Measurements from ENCODE around the gene SH3D19. TPM values are rescaled to one million over a fixed set of nuclear protein-coding genes. Genes with fewer than 3 reads are reported as not detected.

The SH3D19 gene
- total and polyA plus RNA-seq, 2 experiments from 2014 or later = 28.2 to 54.7 TPM

- no peak overlapping the region for H3K4me3 ChIP-seq
- H2AFZ ChIP-seq = no peak overlapping the region
- TF ChIP-seq CTCF (IDR thresholded peaks at IDR 0.05; ENCODE audit: poor library complexity) = no peak
- no peak for TF ChIP-seq EZH2phosphoT487 (IDR thresholded peaks at IDR 0.05; ENCODE audit: low read depth, severe bottlenecking, unreplicated experiment)
- no peak for TF ChIP-seq EZH2 (IDR thresholded peaks at IDR 0.05; ENCODE audit: borderline replicate concordance)
- no peaks in the 10 kb centered on the region for H4K20me1 ChIP-seq (ENCODE audit: insufficient read depth, poor library complexity, severe bottlenecking)
- DNase-seq (ENCODE audit: low spot score) = no peak
- no peaks in the 10 kb centered on the region for H3K36me3 ChIP-seq (replicated peaks; ENCODE audit: insufficient read depth, low read depth)
- no peaks in the 10 kb centered on the region for H3K27me3 ChIP-seq
- no peaks in the 10 kb centered on the region for H3K79me2 ChIP-seq
- WGBS (ENCODE audit: low lambda C conversion rate, missing lambda C conversion rate) = 84% methylated on average over 5 of the region's 5 CpGs
- no peak overlapping the region for H3K4me2 ChIP-seq
- H3K9me3 ChIP-seq (ENCODE audit: low read depth) = no peaks in the 10 kb centered on the region
- no peak overlapping the region for H3K27ac ChIP-seq
- H3K9me2 ChIP-seq (replicated peaks; ENCODE audit: insufficient read depth) = no peaks in the 10 kb centered on the region
- no peaks in the 10 kb centered on the region for H3K4me1 ChIP-seq (ENCODE audit: insufficient read depth)
Measured at GRCh38 chr4:151133311-151133710, 192.1 kb downstream of the SH3D19 start.

- Histone ChIP-seq H2AFZ (no peak overlapping the region), H3K9me3 (ENCODE audit: low read depth) (no peaks in the 10 kb centered on the region), H3K4me3 (no peak overlapping the region), H3K4me1 (ENCODE audit: insufficient read depth) (no peaks in the 10 kb centered on the region), H3K79me2 (no peaks in the 10 kb centered on the region), H4K20me1 (ENCODE audit: insufficient read depth, poor library complexity, severe bottlenecking) (no peaks in the 10 kb centered on the region), H3K36me3 (replicated peaks; ENCODE audit: insufficient read depth, low read depth) (no peaks in the 10 kb centered on the region), H3K27ac (no peak overlapping the region), H3K9me2 (replicated peaks; ENCODE audit: insufficient read depth) (no peaks in the 10 kb centered on the region), H3K4me2 (no peak overlapping the region), H3K27me3 (no peaks in the 10 kb centered on the region)
- no peak for DNase-seq (ENCODE audit: low spot score)
- WGBS (ENCODE audit: low lambda C conversion rate, missing lambda C conversion rate) = 64% methylated on average over 1 of the region's 1 CpG
- TF ChIP-seq EZH2 (IDR thresholded peaks at IDR 0.05; ENCODE audit: borderline replicate concordance) (no peak), CTCF (IDR thresholded peaks at IDR 0.05; ENCODE audit: poor library complexity) (no peak), EZH2phosphoT487 (IDR thresholded peaks at IDR 0.05; ENCODE audit: low read depth, severe bottlenecking, unreplicated experiment) (no peak)
Measured at GRCh38 chr4:151129796-151130195, 195.6 kb downstream of the SH3D19 start.

GRCh38 chr4:151117371-151117962 is 207.9 kb downstream of the SH3D19 start:
- Histone ChIP-seq H4K20me1 (ENCODE audit: insufficient read depth, poor library complexity, severe bottlenecking) (no peaks in the 10 kb centered on the region), H3K4me2 (no peak overlapping the region), H3K79me2 (no peaks in the 10 kb centered on the region), H3K9me3 (ENCODE audit: low read depth) (no peaks in the 10 kb centered on the region), H3K27me3 (no peaks in the 10 kb centered on the region), H3K4me3 (no peak overlapping the region), H2AFZ (no peak overlapping the region), H3K27ac (no peak overlapping the region), H3K4me1 (ENCODE audit: insufficient read depth) (no peaks in the 10 kb centered on the region), H3K9me2 (replicated peaks; ENCODE audit: insufficient read depth) (no peaks in the 10 kb centered on the region), H3K36me3 (replicated peaks; ENCODE audit: insufficient read depth, low read depth) (no peaks in the 10 kb centered on the region)
- 42% methylated on average over 14 of the region's 14 CpGs for WGBS (ENCODE audit: low lambda C conversion rate, missing lambda C conversion rate)
- no peak for TF ChIP-seq EZH2phosphoT487 (IDR thresholded peaks at IDR 0.05; ENCODE audit: low read depth, severe bottlenecking, unreplicated experiment)
- TF ChIP-seq EZH2 (IDR thresholded peaks at IDR 0.05; ENCODE audit: borderline replicate concordance) = no peak
- peak; percentile 87 for TF ChIP-seq CTCF (IDR thresholded peaks at IDR 0.05; ENCODE audit: poor library complexity)
- peak; percentile 82 for DNase-seq (ENCODE audit: low spot score)

All from hepatocyte (in vitro differentiated cells).